Sigmoid colon (tissue), 7 donors: ENCODE results near the gene TXNDC2. TPM values are rescaled to one million over a fixed set of nuclear protein-coding genes. Genes with fewer than 3 reads are reported as not detected.
"Not testable (repeated sequence)": the region's sequence is repeated elsewhere in the genome, so short reads cannot be mapped to it uniquely, and the experiment has no call there.

Experiments used
- DNase-seq: peaks from one replicate; pipeline ENCODE4 v3.0.0-alpha.2; 2019
- H3K27ac ChIP-seq, 4 donors: fragments of 200-600 bp; sonication (generic); one replicate each; pipeline ENCODE4 v1.5.1; 2016 to 2019; ENCODE audit warnings: mild to moderate bottlenecking in 1 of 4
- H3K27me3 ChIP-seq, 3 donors: fragments of 200-600 bp; sonication (generic); one replicate each; pipeline ENCODE4 v1.5.1; 2019; ENCODE audit warnings: mild to moderate bottlenecking in 1 of 3
- H3K36me3 ChIP-seq, 4 donors: fragments of 200-600 bp; sonication (generic); one replicate each; pipeline ENCODE4 v1.5.1; 2016 to 2019
- H3K4me1 ChIP-seq, 4 donors: fragments of 200-600 bp; sonication (generic); one replicate each; pipeline ENCODE4 v1.5.1; 2017 to 2019
- H3K4me3 ChIP-seq, 4 donors: fragments of 200-600 bp; sonication (generic); one replicate each; pipeline ENCODE4 v1.5.1; 2017 to 2019; ENCODE audit warnings: mild to moderate bottlenecking in 2 of 4, moderate library complexity in 1 of 4
- H3K9me3 ChIP-seq, 4 donors: fragments of 200-600 bp in 3 of 4; sonication (generic) in 3 of 4; one replicate each; pipeline versions ENCODE4 v1.5.1 to v1.6.1; 2013 to 2019
- EP300 ChIP-seq, 4 donors: sonication (generic); formaldehyde crosslinking; IDR thresholded peaks; one replicate each; pipeline ENCODE4 v1.6.1; 2017; ENCODE audit warnings: antibody characterized with exemption in 4 of 4
- POLR2A ChIP-seq, 2 donors: fragments of 450-650 bp; IDR thresholded peaks; one replicate each; pipeline ENCODE4 v1.6.1; 2016; ENCODE audit warnings: antibody characterized with exemption in 2 of 2, mild to moderate bottlenecking in 2 of 2, moderate library complexity in 2 of 2
- POLR2AphosphoS5 ChIP-seq, 4 donors: sonication (generic); formaldehyde crosslinking; IDR thresholded peaks; one replicate each; pipeline ENCODE4 v1.6.1; 2017; ENCODE audit warnings: antibody characterized with exemption in 4 of 4
- WGBS, 2 donors: extraction: QIAGEN DNeasy Blood & Tissue Kit; methylation state at CpG; one replicate each; pipeline ENCODE4 v1.1.7; 2013; 5-methylcytosine and 5-hydroxymethylcytosine counted together
- intact Hi-C: fragments of 100-400 bp; cut with DNase I; formaldehyde crosslinking; loops from one replicate; pipeline ENCODE4 v1.15.1; 2023
- polyA plus RNA-seq, 3 donors: library from polyadenylated mRNA; stranded (reverse); fragments of 200-250 nt; gene quantifications; one replicate each; pipeline ENCODE4 v1.2.3, GENCODE V29; 2013
- total RNA-seq, 4 donors: library from RNA; depleted of rRNA; stranded (reverse); fragments of >200 nt; gene quantifications; one replicate each; pipeline ENCODE4 v1.1.0, GENCODE V29; 2016
- TF ChIP-seq, protein P1 (sequence below), 4 experiments: fragments of 450-650 bp in 3 of 4; fragments of 200-600 bp in 1 of 4; IDR thresholded peaks; one replicate each; pipeline ENCODE4 v1.5.1; 2016 to 2019; ENCODE audit warnings: antibody characterized with exemption in 4 of 4, mild to moderate bottlenecking in 3 of 4, moderate library complexity in 2 of 4
- donor health status: healthy with polysubstance abuse.
- donor health status: Bipolar disorder and iron deficiency.
- donor health status: healthy.

TXNDC2 gene
- total and polyA plus RNA-seq, 7 donors = 0.04 TPM; not detected in 6

- Histone ChIP-seq H3K27me3 (no peaks in the 10 kb centered on the region), H3K4me3 (no peak overlapping the region), H3K36me3 (no peaks in the 10 kb centered on the region), H3K4me1 (peaks cover 0 to 10% (median 5%) of the 10 kb centered on the region in 4 donors), H3K27ac (no peak overlapping the region), H3K9me3 (no peaks in the 10 kb centered on the region)
- 84 to 90% methylated on average over 2 of the region's 2 CpGs for WGBS, 2 donors
- TF ChIP-seq EP300 (IDR thresholded peaks at IDR 0.05) = no peak
- TF ChIP-seq POLR2AphosphoS5 (IDR thresholded peaks at IDR 0.05) = no peak
- TF ChIP-seq, protein P1, sequence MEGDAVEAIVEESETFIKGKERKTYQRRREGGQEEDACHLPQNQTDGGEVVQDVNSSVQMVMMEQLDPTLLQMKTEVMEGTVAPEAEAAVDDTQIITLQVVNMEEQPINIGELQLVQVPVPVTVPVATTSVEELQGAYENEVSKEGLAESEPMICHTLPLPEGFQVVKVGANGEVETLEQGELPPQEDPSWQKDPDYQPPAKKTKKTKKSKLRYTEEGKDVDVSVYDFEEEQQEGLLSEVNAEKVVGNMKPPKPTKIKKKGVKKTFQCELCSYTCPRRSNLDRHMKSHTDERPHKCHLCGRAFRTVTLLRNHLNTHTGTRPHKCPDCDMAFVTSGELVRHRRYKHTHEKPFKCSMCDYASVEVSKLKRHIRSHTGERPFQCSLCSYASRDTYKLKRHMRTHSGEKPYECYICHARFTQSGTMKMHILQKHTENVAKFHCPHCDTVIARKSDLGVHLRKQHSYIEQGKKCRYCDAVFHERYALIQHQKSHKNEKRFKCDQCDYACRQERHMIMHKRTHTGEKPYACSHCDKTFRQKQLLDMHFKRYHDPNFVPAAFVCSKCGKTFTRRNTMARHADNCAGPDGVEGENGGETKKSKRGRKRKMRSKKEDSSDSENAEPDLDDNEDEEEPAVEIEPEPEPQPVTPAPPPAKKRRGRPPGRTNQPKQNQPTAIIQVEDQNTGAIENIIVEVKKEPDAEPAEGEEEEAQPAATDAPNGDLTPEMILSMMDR (IDR thresholded peaks at IDR 0.05) = no peak
- TF ChIP-seq POLR2A (IDR thresholded peaks at IDR 0.05) = no peak
- intact Hi-C loops = loop anchor here (5.0 to 10.0 kb wide), 4 partner anchors 108 to 336 kb away; partner anchors contain the start of genes PPP4R1 and RAB31
- DNase-seq = no peak
Observed at GRCh38 chr18:9910661-9911060, 24.9 kb downstream of the TXNDC2 start.

DNA sequence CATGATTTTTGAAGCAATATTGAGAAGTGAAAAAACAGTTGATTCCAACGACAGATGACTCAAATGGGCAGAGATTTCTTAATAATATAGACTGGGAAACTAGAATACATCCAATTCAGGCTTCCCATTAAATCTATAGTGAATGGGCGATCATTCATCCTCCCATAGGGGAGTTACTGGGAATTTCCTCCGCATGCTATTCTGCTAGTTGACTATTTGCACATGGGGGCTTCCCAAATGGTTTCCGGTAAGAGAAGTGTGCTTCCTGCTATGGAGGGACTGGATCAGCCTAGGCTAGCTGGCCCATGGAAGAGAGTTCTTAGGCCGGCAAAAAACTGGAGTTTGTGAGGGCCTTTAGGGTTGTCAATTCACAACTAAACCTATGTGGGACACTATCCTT lies 25.5 kb downstream of the TXNDC2 start:
- Histone ChIP-seq H3K27ac (no peak overlapping the region), H3K4me1 (peaks cover 0 to 16% (median 10%) of the 10 kb centered on the region in 4 donors), H3K9me3 (no peaks in the 10 kb centered on the region), H3K27me3 (no peaks in the 10 kb centered on the region), H3K4me3 (no peak overlapping the region), H3K36me3 (no peaks in the 10 kb centered on the region)
- TF ChIP-seq, protein P1 (IDR thresholded peaks at IDR 0.05) = no peak
- TF ChIP-seq POLR2A (IDR thresholded peaks at IDR 0.05) = no peak
- TF ChIP-seq POLR2AphosphoS5 (IDR thresholded peaks at IDR 0.05) = no peak
- TF ChIP-seq EP300 (IDR thresholded peaks at IDR 0.05) = no peak
- WGBS, 2 donors = 94 to 95% methylated on average over 5 of the region's 5 CpGs
- no peak for DNase-seq
- intact Hi-C loops = loop anchor here (5.0 to 10.0 kb wide), 4 partner anchors 109 to 336 kb away; partner anchors contain the start of genes PPP4R1 and RAB31

GRCh38 chr18:9912285-9912684 lies 26.5 kb downstream of the TXNDC2 start:
- WGBS, 2 donors = 99 to 100% methylated on average over 1 of the region's 1 CpG
- intact Hi-C loops = loop anchor here (5.0 to 10.0 kb wide), 4 partner anchors 110 to 337 kb away; partner anchors contain the start of genes PPP4R1 and RAB31

GRCh38 chr18:9913151-9913525 lies 27.4 kb downstream of the TXNDC2 start:
- Histone ChIP-seq H3K27me3 (no peaks in the 10 kb centered on the region), H3K4me3 (peak overlapping the region; percentile 89 to 95 (median 90)), H3K9me3 (no peaks in the 10 kb centered on the region), H3K27ac (peak overlapping the region; percentile 98 to 100 (median 100)), H3K4me1 (peaks cover 0 to 35% (median 28%) of the 10 kb centered on the region in 4 donors), H3K36me3 (no peaks in the 10 kb centered on the region)
- 4 to 7% methylated on average over 12 of the region's 12 CpGs for WGBS, 2 donors
- no peak for DNase-seq
- TF ChIP-seq, protein P1 (IDR thresholded peaks at IDR 0.05) = no peak
- TF ChIP-seq EP300 (IDR thresholded peaks at IDR 0.05) (no peak), POLR2AphosphoS5 (IDR thresholded peaks at IDR 0.05) (peak in 1 of 4 donors; percentile 23), POLR2A (IDR thresholded peaks at IDR 0.05) (peak in 1 of 2 donors; percentile 37)
- intact Hi-C loops = loop anchor here (5.0 to 10.0 kb wide), 4 partner anchors 111 to 338 kb away; partner anchors contain the start of genes PPP4R1 and RAB31

More at GRCh38 chr18:9912285-9912684, 26.5 kb downstream of the TXNDC2 start:
- H3K4me3 ChIP-seq, H3K27me3 ChIP-seq, H3K9me3 ChIP-seq, H3K36me3 ChIP-seq, DNase-seq, H3K27ac ChIP-seq: not testable (repeated sequence)
- peaks cover 0 to 26% (median 20%) of the 10 kb centered on the region in 4 donors for H3K4me1 ChIP-seq

- H3K4me3 ChIP-seq = peak within 1 kb of the TSS; percentile 89 to 95 (median 90)
- H3K27me3 ChIP-seq = no peaks in the 10 kb centered on the region
- DNase-seq = peak; percentile 98
- 0% methylated on average over 87 of the region's 87 CpGs for WGBS, 2 donors
- H3K9me3 ChIP-seq = no peaks in the 10 kb centered on the region
- peak; percentile 98 to 100 (median 99) for TF ChIP-seq POLR2AphosphoS5 (IDR thresholded peaks at IDR 0.05)
- TF ChIP-seq EP300 (IDR thresholded peaks at IDR 0.05) = no peak
- TF ChIP-seq POLR2A (IDR thresholded peaks at IDR 0.05) = peak; percentile 95
- H3K36me3 ChIP-seq = no peaks in the 10 kb centered on the region
- H3K4me1 ChIP-seq = peaks cover 0 to 41% (median 34%) of the 10 kb centered on the region in 4 donors
- intact Hi-C loops = loop anchor here (2.0 to 10.0 kb wide), 5 partner anchors 59 to 339 kb away; partner anchors contain the start of genes PPP4R1 and RAB31
- peak within 1 kb of the TSS; percentile 98 to 100 (median 100) for H3K27ac ChIP-seq
Observed at GRCh38 chr18:9913526-9914333, 28.0 kb downstream of the TXNDC2 start, which contains the start of gene VAPA. VAPA (plus strand) TSS chr18:9914016; CDS start chr18:9914257, 241 bp downstream.
